ENCODE data around the gene SNAPIN.

GRCh38 chr1:153658400-153659174, at the start of gene SNAPIN:
- 0 out of 2 replicates have a peak, but pooled peaks have one; percentile 12 for TF ChIP-seq CTCF (IDR thresholded peaks at IDR 0.05)
- TF ChIP-seq, protein P1, sequence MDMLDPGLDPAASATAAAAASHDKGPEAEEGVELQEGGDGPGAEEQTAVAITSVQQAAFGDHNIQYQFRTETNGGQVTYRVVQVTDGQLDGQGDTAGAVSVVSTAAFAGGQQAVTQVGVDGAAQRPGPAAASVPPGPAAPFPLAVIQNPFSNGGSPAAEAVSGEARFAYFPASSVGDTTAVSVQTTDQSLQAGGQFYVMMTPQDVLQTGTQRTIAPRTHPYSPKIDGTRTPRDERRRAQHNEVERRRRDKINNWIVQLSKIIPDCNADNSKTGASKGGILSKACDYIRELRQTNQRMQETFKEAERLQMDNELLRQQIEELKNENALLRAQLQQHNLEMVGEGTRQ (IDR thresholded peaks at IDR 0.05; ENCODE audit: borderline replicate concordance, low read depth, low read length), result no peak
- TF ChIP-seq MAX (IDR thresholded peaks at IDR 0.05; ENCODE audit: low read depth), result no peak; the same call in 1 of the 2 replicates
- 0 out of 2 replicates have a peak, but pooled peaks have one; percentile 31 for TF ChIP-seq FOXJ3 (CRISPR knock-in tag; IDR thresholded peaks at IDR 0.05)
- no peak for TF ChIP-seq FOSL2 (IDR thresholded peaks at IDR 0.05; ENCODE audit: borderline replicate concordance, low read depth)
- TF ChIP-seq SMC3 (IDR thresholded peaks at IDR 0.05; ENCODE audit: low read depth, low read length), result no peak
- TF ChIP-seq MXI1 (IDR thresholded peaks at IDR 0.05; ENCODE audit: low read depth, low read length), result peak; percentile 56; the same call in 1 of the 2 replicates
- no peak for TF ChIP-seq JUND (IDR thresholded peaks at IDR 0.05)
- TF ChIP-seq NRF1 (IDR thresholded peaks at IDR 0.05; ENCODE audit: low read depth, low read length), result no peak
- TF ChIP-seq POLR2AphosphoS5 (IDR thresholded peaks at IDR 0.05; ENCODE audit: low read depth, low read length), result peak; percentile 91
- TF ChIP-seq, protein P2, sequence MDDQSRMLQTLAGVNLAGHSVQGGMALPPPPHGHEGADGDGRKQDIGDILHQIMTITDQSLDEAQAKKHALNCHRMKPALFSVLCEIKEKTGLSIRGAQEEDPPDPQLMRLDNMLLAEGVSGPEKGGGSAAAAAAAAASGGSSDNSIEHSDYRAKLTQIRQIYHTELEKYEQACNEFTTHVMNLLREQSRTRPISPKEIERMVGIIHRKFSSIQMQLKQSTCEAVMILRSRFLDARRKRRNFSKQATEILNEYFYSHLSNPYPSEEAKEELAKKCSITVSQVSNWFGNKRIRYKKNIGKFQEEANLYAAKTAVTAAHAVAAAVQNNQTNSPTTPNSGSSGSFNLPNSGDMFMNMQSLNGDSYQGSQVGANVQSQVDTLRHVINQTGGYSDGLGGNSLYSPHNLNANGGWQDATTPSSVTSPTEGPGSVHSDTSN (IDR thresholded peaks at IDR 0.05), result no peak
- TF ChIP-seq RAD21 (IDR thresholded peaks at IDR 0.05; ENCODE audit: low read length), result no peak
- peak; percentile 56; the same call in 1 of the 2 replicates for TF ChIP-seq TAF1 (IDR thresholded peaks at IDR 0.05; ENCODE audit: borderline replicate concordance, low read depth, low read length)
- TF ChIP-seq SIN3A (IDR thresholded peaks at IDR 0.05; ENCODE audit: borderline replicate concordance, low read depth, low read length), result peak; percentile 75; the same call in 1 of the 2 replicates
